IPS DF 6.9 (cell line): Measurements from ENCODE around the gene AHRR.

ENCODE experiments used
- DNase-seq: peaks from one replicate; pipeline ENCODE4 v3.0.0-alpha.2; 2013; ENCODE audit warnings: low read depth, low spot score
- H3K27ac ChIP-seq: one replicate; pipeline ENCODE4 v1.5.1; 2013; ENCODE audit warnings: low read length, control low read depth
- H3K27me3 ChIP-seq: 2 replicates; pipeline ENCODE4 v1.6.1; 2013; ENCODE audit warnings: mild to moderate bottlenecking, low read length; ENCODE audit not compliant: control insufficient read depth, insufficient read depth
- H3K36me3 ChIP-seq: 2 replicates; pipeline ENCODE4 v1.6.1; 2013; ENCODE audit warnings: low read length; ENCODE audit not compliant: control insufficient read depth, insufficient read depth
- H3K4me1 ChIP-seq: 2 replicates; pipeline ENCODE4 v1.6.1; 2013; ENCODE audit warnings: low read length; ENCODE audit not compliant: control insufficient read depth, insufficient read depth
- H3K4me3 ChIP-seq: 2 replicates; pipeline ENCODE4 v1.5.1; 2013; ENCODE audit warnings: mild to moderate bottlenecking, low read length
- H3K9me3 ChIP-seq: 2 replicates; pipeline ENCODE4 v1.6.1; 2013; ENCODE audit warnings: low read length, inconsistent platforms; ENCODE audit not compliant: control insufficient read depth, insufficient read depth
- WGBS: extraction: QIAGEN DNeasy Blood & Tissue Kit; methylation state at CpG from one replicate; pipeline ENCODE4 v1.1.7; 2013; ENCODE audit warnings: mixed read lengths, missing lambda C conversion rate; ENCODE audit not compliant: insufficient read length, insufficient coverage; 5-methylcytosine and 5-hydroxymethylcytosine counted together

Gene AHRR

GRCh38 chr5:347712-348284 is 26.3 kb downstream of the AHRR start:
- peaks cover 2% of the 10 kb centered on the region; the same call in 1 of the 2 replicates for H3K27me3 ChIP-seq
- no peak for DNase-seq
- WGBS: no CpG with 5 or more reads among the region's 10 CpGs
- no peak overlapping the region for H3K4me3 ChIP-seq
- H3K27ac ChIP-seq: no peak overlapping the region
- H3K36me3 ChIP-seq: no peaks in the 10 kb centered on the region
- peaks cover 7% of the 10 kb centered on the region for H3K4me1 ChIP-seq
- no peaks in the 10 kb centered on the region; the same call in 1 of the 2 replicates for H3K9me3 ChIP-seq

DNA sequence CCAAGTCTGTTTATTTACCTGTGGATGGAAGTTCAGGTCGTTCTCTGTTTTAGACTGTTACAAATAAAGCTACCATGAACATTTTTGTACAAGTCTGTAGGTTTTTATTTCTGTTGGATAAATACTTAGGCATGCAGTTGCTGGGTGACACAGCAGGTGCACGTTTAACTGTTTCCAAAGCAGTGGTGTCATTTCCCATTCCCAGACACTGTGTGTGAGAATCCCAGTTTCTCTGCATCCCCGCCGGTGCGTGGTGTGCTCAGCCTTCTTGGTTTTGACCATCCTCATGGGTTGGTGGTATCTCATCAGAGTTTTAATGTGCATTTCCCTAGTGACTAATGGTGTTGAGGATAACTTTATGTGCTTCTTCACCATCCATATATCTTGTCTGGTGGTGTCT is 27.2 kb downstream of the AHRR start:
- H3K27ac ChIP-seq: no peak overlapping the region
- H3K9me3 ChIP-seq: no peaks in the 10 kb centered on the region; the same call in 1 of the 2 replicates
- no peak for DNase-seq
- peaks cover 7% of the 10 kb centered on the region for H3K4me1 ChIP-seq
- WGBS: no CpG with 5 or more reads among the region's 5 CpGs
- no peaks in the 10 kb centered on the region for H3K36me3 ChIP-seq
- no peak overlapping the region for H3K4me3 ChIP-seq
- peaks cover 1% of the 10 kb centered on the region; the same call in 1 of the 2 replicates for H3K27me3 ChIP-seq

DNA sequence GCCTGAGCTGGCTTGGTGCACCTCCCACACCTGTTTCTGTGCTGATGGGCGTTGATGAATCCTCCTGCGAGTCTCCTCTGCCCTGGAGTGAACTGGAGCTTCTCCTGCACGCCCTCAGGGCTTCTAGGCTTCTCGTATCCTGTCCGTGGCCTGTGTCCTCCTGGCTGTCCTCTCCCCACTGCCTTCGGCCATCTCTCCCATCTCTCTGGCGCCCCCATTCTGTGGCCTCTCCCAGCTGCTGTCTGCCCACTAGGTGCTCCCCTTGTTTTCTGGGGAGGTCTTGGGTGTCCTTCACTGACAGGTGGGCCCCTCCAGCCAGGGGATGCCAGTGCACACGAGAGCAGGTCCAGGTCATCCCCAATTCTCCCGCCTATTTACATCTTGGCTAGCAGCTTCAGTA is 28.8 kb downstream of the AHRR start:
- no CpG with 5 or more reads among the region's 9 CpGs for WGBS
- Histone ChIP-seq H3K36me3 (no peaks in the 10 kb centered on the region), H3K27me3 (no peaks in the 10 kb centered on the region), H3K4me1 (peaks cover 5% of the 10 kb centered on the region), H3K27ac (no peak overlapping the region), H3K4me3 (no peak overlapping the region), H3K9me3 (no peaks in the 10 kb centered on the region; the same call in 1 of the 2 replicates)
- DNase-seq: no peak

- no peaks in the 10 kb centered on the region; the same call in 1 of the 2 replicates for H3K9me3 ChIP-seq
- DNase-seq: no peak
- H3K27me3 ChIP-seq: no peaks in the 10 kb centered on the region
- H3K36me3 ChIP-seq: no peaks in the 10 kb centered on the region
- no peak overlapping the region for H3K4me3 ChIP-seq
- no CpG with 5 or more reads among the region's 19 CpGs for WGBS
- H3K27ac ChIP-seq: no peak overlapping the region
- peaks cover 3% of the 10 kb centered on the region for H3K4me1 ChIP-seq
Measured at GRCh38 chr5:351084-351920, 29.8 kb downstream of the AHRR start.

GRCh38 chr5:351921-352245 is 30.4 kb downstream of the AHRR start:
- WGBS: no CpG with 5 or more reads among the region's 4 CpGs
- DNase-seq: no peak
- H3K4me3 ChIP-seq: no peak overlapping the region
- H3K27ac ChIP-seq: no peak overlapping the region
- no peaks in the 10 kb centered on the region for H3K4me1 ChIP-seq
- H3K36me3 ChIP-seq: no peaks in the 10 kb centered on the region
- no peaks in the 10 kb centered on the region; the same call in 1 of the 2 replicates for H3K9me3 ChIP-seq
- H3K27me3 ChIP-seq: no peaks in the 10 kb centered on the region

DNA sequence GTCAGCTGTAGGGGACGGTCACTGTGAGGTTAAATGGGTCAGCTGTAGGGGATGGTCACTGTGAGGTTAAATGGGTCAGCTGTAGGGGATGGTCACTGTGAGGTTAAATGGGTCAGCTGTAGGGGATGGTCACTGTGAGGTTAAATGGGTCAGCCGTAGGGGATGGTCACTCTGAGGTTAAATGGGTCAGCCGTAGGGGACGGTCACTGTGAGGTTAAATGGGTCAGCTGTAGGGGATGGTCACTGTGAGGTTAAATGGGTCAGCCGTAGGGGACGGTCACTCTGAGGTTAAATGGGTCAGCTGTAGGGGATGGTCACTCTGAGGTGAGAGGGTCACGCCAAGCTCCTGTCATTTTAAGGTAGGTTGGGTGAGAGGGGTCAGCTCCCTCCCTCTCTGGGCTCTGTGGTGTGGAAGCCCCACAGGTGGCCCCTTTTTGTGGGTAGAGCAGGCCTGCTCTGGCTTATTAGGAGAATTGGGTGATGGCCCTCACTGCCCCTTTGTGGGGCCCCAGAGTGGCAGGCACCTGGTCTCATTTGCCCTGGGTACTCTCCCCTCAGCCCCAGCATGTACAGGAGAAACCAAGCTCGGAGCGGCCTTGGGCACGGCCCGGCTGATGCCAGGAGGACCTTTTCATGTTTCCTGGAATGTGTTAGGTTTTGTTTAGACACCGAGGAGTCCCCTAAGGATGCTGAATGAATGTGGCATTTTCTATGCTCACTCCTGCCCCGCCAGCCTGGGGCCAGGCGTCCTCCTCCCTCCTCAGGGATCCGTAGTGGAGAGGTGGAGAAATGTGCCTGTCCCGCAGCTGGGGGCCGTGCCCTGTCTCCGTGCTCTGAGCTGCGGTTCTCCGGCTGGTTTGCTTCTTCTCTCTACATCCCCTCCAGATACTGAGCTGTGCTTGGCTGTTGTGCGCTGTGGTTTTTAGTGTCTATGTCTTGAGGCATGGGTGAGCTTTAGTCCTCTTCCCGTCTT is 31.4 kb downstream of the AHRR start:
- no peaks in the 10 kb centered on the region for H3K27me3 ChIP-seq
- no CpG with 5 or more reads among the region's 22 CpGs for WGBS
- H3K27ac ChIP-seq: no peak overlapping the region
- no peaks in the 10 kb centered on the region for H3K36me3 ChIP-seq
- no peaks in the 10 kb centered on the region for H3K4me1 ChIP-seq
- no peak overlapping the region for H3K4me3 ChIP-seq
- H3K9me3 ChIP-seq: no peaks in the 10 kb centered on the region; the same call in 1 of the 2 replicates
- DNase-seq: no peak

DNA sequence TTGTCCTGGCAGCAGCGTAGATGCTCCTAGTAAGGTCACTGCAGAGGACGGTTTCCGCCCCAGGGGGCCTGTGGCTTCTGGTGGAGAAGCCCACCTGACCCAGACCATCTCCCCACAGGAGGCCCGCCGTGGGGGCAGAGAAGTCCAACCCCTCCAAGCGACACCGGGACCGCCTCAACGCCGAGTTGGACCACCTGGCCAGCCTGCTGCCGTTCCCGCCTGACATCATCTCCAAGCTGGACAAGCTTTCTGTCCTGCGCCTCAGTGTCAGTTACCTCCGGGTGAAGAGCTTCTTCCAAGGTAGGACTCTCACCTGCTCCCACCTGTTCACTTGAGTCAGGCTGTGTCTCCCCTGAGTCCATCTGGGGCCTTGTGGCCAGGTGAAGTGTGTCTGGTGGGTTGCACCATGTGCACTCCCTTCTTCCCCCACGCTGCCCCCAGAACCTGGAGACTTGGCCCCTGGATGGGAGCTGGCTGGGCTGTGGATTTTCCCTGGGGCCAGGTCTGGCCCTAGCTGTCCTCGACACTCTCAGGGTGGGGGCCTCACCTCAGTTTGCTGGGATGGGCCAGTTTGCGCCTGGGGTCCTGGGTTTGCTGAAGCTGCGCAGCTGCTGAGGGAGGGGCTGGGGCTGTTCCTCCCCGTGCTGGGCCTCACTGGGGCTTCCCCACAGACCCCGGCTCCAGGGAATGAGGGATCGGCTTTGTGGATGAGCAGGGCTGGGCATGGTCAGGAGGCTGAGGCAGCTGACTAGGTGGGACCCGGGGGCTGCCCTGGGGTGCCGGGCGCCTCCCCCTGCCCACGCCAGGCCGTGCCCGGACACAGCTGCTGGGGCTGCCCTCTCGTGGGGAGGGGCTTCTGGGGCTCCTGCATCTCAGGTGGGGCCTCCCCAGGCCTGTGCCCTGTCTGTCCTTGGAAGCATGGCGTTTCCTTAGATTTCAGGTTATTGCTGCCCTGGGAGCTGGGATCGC is 32.4 kb downstream of the AHRR start:
- no peaks in the 10 kb centered on the region; the same call in 1 of the 2 replicates for H3K9me3 ChIP-seq
- DNase-seq: no peak
- H3K36me3 ChIP-seq: no peaks in the 10 kb centered on the region
- H3K4me3 ChIP-seq: no peak overlapping the region
- WGBS: no CpG with 5 or more reads among the region's 30 CpGs
- no peaks in the 10 kb centered on the region for H3K27me3 ChIP-seq
- no peaks in the 10 kb centered on the region for H3K4me1 ChIP-seq
- H3K27ac ChIP-seq: no peak overlapping the region

DNA sequence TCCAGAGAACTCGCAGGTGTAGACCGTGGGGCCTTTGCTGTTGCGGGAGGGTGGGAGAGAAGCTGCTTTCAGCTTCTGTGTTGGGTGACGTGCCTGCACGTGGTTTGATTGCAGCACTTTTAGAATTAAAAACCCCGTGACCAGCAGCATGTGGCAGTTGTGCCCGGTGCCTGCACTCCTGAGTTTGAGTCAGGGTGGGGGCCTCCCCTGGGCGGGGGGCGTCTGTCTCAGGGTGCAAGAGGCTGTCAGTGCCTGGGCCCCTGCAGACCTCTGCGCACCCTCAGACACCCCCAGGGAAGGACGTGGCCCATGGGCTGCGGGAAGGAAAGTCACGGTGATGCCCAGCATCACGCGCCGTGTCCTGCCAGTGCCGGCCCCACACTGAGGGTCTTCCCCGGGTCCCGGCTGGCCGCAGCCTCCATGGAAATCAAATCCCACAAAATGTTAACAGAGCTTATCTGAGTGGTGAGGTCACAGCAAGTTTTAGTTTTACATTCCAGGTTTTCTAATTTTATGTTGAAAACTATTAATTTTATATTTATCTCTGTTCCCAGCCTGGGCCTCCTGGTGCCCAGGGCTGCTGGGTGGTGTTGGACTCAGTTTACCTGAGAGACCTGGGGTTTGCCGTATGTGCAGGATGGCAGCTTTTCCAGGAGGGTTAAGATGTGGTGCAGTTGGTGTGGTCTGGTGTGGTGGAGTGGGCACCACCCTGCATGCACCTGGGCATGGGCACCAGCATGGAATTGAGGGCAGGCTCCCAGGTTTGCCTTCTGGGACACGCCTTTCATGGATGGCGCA is 33.3 kb downstream of the AHRR start:
- Histone ChIP-seq H3K27me3 (no peaks in the 10 kb centered on the region), H3K27ac (no peak overlapping the region), H3K4me1 (no peaks in the 10 kb centered on the region), H3K9me3 (no peaks in the 10 kb centered on the region; the same call in 1 of the 2 replicates), H3K36me3 (no peaks in the 10 kb centered on the region), H3K4me3 (no peak overlapping the region)
- DNase-seq: no peak
- no CpG with 5 or more reads among the region's 23 CpGs for WGBS

DNA sequence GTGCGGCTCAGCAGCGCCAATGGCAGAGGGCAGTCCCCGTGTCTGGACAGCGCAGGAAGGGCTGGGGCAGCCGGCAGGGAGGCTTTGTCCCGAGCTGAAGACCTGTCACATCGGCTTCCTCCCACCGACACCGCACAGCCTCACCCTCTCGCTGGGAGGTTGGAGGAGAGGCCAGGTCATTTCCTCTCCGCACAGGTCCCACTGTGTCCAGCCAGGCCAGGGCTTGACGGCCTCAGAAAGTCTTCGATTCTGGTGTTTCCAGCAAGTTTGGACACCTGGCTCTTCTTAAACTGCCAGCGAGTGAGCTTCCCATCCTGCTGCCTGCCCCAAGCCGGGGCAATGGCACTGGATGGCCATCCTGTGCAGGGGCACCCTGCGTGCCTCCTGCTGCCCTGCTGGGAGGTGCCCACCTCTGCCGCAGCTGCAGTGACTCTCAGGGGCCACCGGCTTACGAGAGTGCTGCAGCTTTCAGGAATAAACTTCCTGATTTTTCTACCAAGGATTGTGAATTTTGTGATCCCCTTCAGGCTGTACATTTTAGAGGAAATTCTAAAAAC is 33.9 kb downstream of the AHRR start:
- Histone ChIP-seq H3K36me3 (no peaks in the 10 kb centered on the region), H3K27ac (no peak overlapping the region), H3K27me3 (no peaks in the 10 kb centered on the region), H3K9me3 (no peaks in the 10 kb centered on the region; the same call in 1 of the 2 replicates), H3K4me1 (no peaks in the 10 kb centered on the region), H3K4me3 (no peak overlapping the region)
- no peak for DNase-seq
- no CpG with 5 or more reads among the region's 19 CpGs for WGBS
